ENCODE data around the gene TMEM72. TPM values are rescaled to one million over a fixed set of nuclear protein-coding genes. Genes with fewer than 3 reads are reported as not detected.

The TMEM72 gene
- total and polyA plus RNA-seq, 9 donors = 0.04 to 0.16 (median 0.12) TPM; not detected in 1

- peak; percentile 82 for DNase-seq
- Histone ChIP-seq H3K27me3 (ENCODE audit: control insufficient read depth, insufficient read depth, low read length) (no peaks in the 10 kb centered on the region), H3K27ac (ENCODE audit: low read length) (peak overlapping the region; percentile 31), H3K4me1 (ENCODE audit: control insufficient read depth, insufficient read depth, low read length) (peaks cover 84% of the 10 kb centered on the region), H3K9me3 (replicated peaks; ENCODE audit: control insufficient read depth, low read depth, low read length) (no peaks in the 10 kb centered on the region), H3K4me3 (ENCODE audit: low read length) (no peak overlapping the region), H3K36me3 (ENCODE audit: control insufficient read depth, insufficient read depth, low read length) (peaks cover 47% of the 10 kb centered on the region)
- WGBS (ENCODE audit: insufficient coverage) = 32% methylated on average over 3 of the region's 3 CpGs
Measured at GRCh38 chr10:44968091-44968490, 57.0 kb downstream of the TMEM72 start.

- Histone ChIP-seq H3K4me1 (ENCODE audit: control insufficient read depth, insufficient read depth, low read length) (peaks cover 84% of the 10 kb centered on the region), H3K27ac (ENCODE audit: low read length) (peak overlapping the region; percentile 13), H3K9me3 (replicated peaks; ENCODE audit: control insufficient read depth, low read depth, low read length) (no peaks in the 10 kb centered on the region), H3K27me3 (ENCODE audit: control insufficient read depth, insufficient read depth, low read length) (no peaks in the 10 kb centered on the region), H3K36me3 (ENCODE audit: control insufficient read depth, insufficient read depth, low read length) (peaks cover 52% of the 10 kb centered on the region), H3K4me3 (ENCODE audit: low read length) (no peak overlapping the region)
- no peak for DNase-seq
- 63% methylated on average over 8 of the region's 11 CpGs for WGBS (ENCODE audit: insufficient coverage)
Measured at GRCh38 chr10:44968500-44969400, 57.6 kb downstream of the TMEM72 start.

GRCh38 chr10:44969854-44970253, 58.7 kb downstream of the TMEM72 start:
- peaks cover 55% of the 10 kb centered on the region for H3K36me3 ChIP-seq (ENCODE audit: control insufficient read depth, insufficient read depth, low read length)
- no peak overlapping the region for H3K27ac ChIP-seq (ENCODE audit: low read length)
- H3K27me3 ChIP-seq (ENCODE audit: control insufficient read depth, insufficient read depth, low read length) = no peaks in the 10 kb centered on the region
- H3K9me3 ChIP-seq (replicated peaks; ENCODE audit: control insufficient read depth, low read depth, low read length) = no peaks in the 10 kb centered on the region
- no peak overlapping the region for H3K4me3 ChIP-seq (ENCODE audit: low read length)
- 82% methylated on average over 5 of the region's 9 CpGs for WGBS (ENCODE audit: insufficient coverage)
- peaks cover 84% of the 10 kb centered on the region for H3K4me1 ChIP-seq (ENCODE audit: control insufficient read depth, insufficient read depth, low read length)
- DNase-seq = no peak

GRCh38 chr10:44970812-44971395, 59.8 kb downstream of the TMEM72 start:
- Histone ChIP-seq H3K4me3 (ENCODE audit: low read length) (no peak overlapping the region), H3K36me3 (ENCODE audit: control insufficient read depth, insufficient read depth, low read length) (peaks cover 52% of the 10 kb centered on the region), H3K27ac (ENCODE audit: low read length) (no peak overlapping the region), H3K9me3 (replicated peaks; ENCODE audit: control insufficient read depth, low read depth, low read length) (no peaks in the 10 kb centered on the region), H3K4me1 (ENCODE audit: control insufficient read depth, insufficient read depth, low read length) (peaks cover 82% of the 10 kb centered on the region), H3K27me3 (ENCODE audit: control insufficient read depth, insufficient read depth, low read length) (no peaks in the 10 kb centered on the region)
- DNase-seq = no peak
- WGBS (ENCODE audit: insufficient coverage) = 87% methylated on average over 7 of the region's 8 CpGs

- Histone ChIP-seq H3K4me1 (ENCODE audit: control insufficient read depth, insufficient read depth, low read length) (peaks cover 81% of the 10 kb centered on the region), H3K36me3 (ENCODE audit: control insufficient read depth, insufficient read depth, low read length) (peaks cover 56% of the 10 kb centered on the region), H3K27me3 (ENCODE audit: control insufficient read depth, insufficient read depth, low read length) (no peaks in the 10 kb centered on the region), H3K27ac (ENCODE audit: low read length) (no peak overlapping the region), H3K4me3 (ENCODE audit: low read length) (no peak overlapping the region), H3K9me3 (replicated peaks; ENCODE audit: control insufficient read depth, low read depth, low read length) (no peaks in the 10 kb centered on the region)
- DNase-seq = no peak
- WGBS (ENCODE audit: insufficient coverage) = 87% methylated on average over 9 of the region's 11 CpGs
Measured at GRCh38 chr10:44971434-44971833, 60.3 kb downstream of the TMEM72 start.

- WGBS (ENCODE audit: insufficient coverage) = 91% methylated on average over 5 of the region's 12 CpGs
- Histone ChIP-seq H3K36me3 (ENCODE audit: control insufficient read depth, insufficient read depth, low read length) (peaks cover 63% of the 10 kb centered on the region), H3K27me3 (ENCODE audit: control insufficient read depth, insufficient read depth, low read length) (no peaks in the 10 kb centered on the region), H3K27ac (ENCODE audit: low read length) (no peak overlapping the region), H3K9me3 (replicated peaks; ENCODE audit: control insufficient read depth, low read depth, low read length) (no peaks in the 10 kb centered on the region), H3K4me3 (ENCODE audit: low read length) (no peak overlapping the region), H3K4me1 (ENCODE audit: control insufficient read depth, insufficient read depth, low read length) (peaks cover 83% of the 10 kb centered on the region)
- DNase-seq = no peak
Measured at GRCh38 chr10:44971935-44972757, 61.0 kb downstream of the TMEM72 start.

GRCh38 chr10:44972874-44973306, 61.8 kb downstream of the TMEM72 start:
- Histone ChIP-seq H3K4me3 (ENCODE audit: low read length) (no peak overlapping the region), H3K27me3 (ENCODE audit: control insufficient read depth, insufficient read depth, low read length) (no peaks in the 10 kb centered on the region), H3K9me3 (replicated peaks; ENCODE audit: control insufficient read depth, low read depth, low read length) (no peaks in the 10 kb centered on the region), H3K36me3 (ENCODE audit: control insufficient read depth, insufficient read depth, low read length) (peaks cover 65% of the 10 kb centered on the region), H3K4me1 (ENCODE audit: control insufficient read depth, insufficient read depth, low read length) (peaks cover 83% of the 10 kb centered on the region), H3K27ac (ENCODE audit: low read length) (peak overlapping the region; percentile 13)
- DNase-seq = no peak
- 63% methylated on average over 5 of the region's 6 CpGs for WGBS (ENCODE audit: insufficient coverage)

GRCh38 chr10:44973323-44974081, 62.4 kb downstream of the TMEM72 start:
- no peak for DNase-seq
- WGBS (ENCODE audit: insufficient coverage) = 58% methylated on average over 10 of the region's 18 CpGs
- H3K4me1 ChIP-seq (ENCODE audit: control insufficient read depth, insufficient read depth, low read length) = peaks cover 83% of the 10 kb centered on the region
- H3K27ac ChIP-seq (ENCODE audit: low read length) = peak overlapping the region; percentile 15
- H3K9me3 ChIP-seq (replicated peaks; ENCODE audit: control insufficient read depth, low read depth, low read length) = no peaks in the 10 kb centered on the region
- no peak overlapping the region for H3K4me3 ChIP-seq (ENCODE audit: low read length)
- no peaks in the 10 kb centered on the region for H3K27me3 ChIP-seq (ENCODE audit: control insufficient read depth, insufficient read depth, low read length)
- H3K36me3 ChIP-seq (ENCODE audit: control insufficient read depth, insufficient read depth, low read length) = peaks cover 65% of the 10 kb centered on the region

- DNase-seq = no peak
- Histone ChIP-seq H3K9me3 (replicated peaks; ENCODE audit: control insufficient read depth, low read depth, low read length) (no peaks in the 10 kb centered on the region), H3K27me3 (ENCODE audit: control insufficient read depth, insufficient read depth, low read length) (no peaks in the 10 kb centered on the region), H3K36me3 (ENCODE audit: control insufficient read depth, insufficient read depth, low read length) (peaks cover 62% of the 10 kb centered on the region), H3K27ac (ENCODE audit: low read length) (peak overlapping the region; percentile 59), H3K4me1 (ENCODE audit: control insufficient read depth, insufficient read depth, low read length) (peaks cover 83% of the 10 kb centered on the region), H3K4me3 (ENCODE audit: low read length) (no peak overlapping the region)
- WGBS (ENCODE audit: insufficient coverage) = 42% methylated on average over 6 of the region's 7 CpGs
Measured at GRCh38 chr10:44974082-44974627, 63.0 kb downstream of the TMEM72 start.

All from muscle of leg (tissue), 11 donors.